Measurements from ENCODE around the gene STXBP5. TPM values are rescaled to one million over a fixed set of nuclear protein-coding genes. Genes with fewer than 3 reads are reported as not detected.

The STXBP5 gene
- total RNA-seq, 1 experiment from 2014 or later: 11.6 TPM

GRCh38 chr6:147248859-147249258 lies 44.6 kb downstream of the STXBP5 start:
- H2AK5ac ChIP-seq (ENCODE audit: insufficient read length, low read length): no peak overlapping the region
- H4K5ac ChIP-seq (ENCODE audit: insufficient read length, low read depth, low read length): no peak overlapping the region
- no peak overlapping the region for H4K8ac ChIP-seq (replicated peaks; ENCODE audit: insufficient read length, low read depth, low read length)
- no peaks in the 10 kb centered on the region for H3K27me3 ChIP-seq (ENCODE audit: insufficient read depth, low read length)
- DNase-seq: peak; percentile 38
- no peak overlapping the region for H3K9ac ChIP-seq (ENCODE audit: extremely low read depth, insufficient read length, low read length)
- no peak overlapping the region for H2BK5ac ChIP-seq (ENCODE audit: insufficient read length, low read length)
- H3K4me3 Mint-ChIP-seq: no peak overlapping the region
- no peak overlapping the region for H3K23ac ChIP-seq (ENCODE audit: insufficient read length, low read depth, low read length)
- TF ChIP-seq CTCF (conservative IDR thresholded peaks at IDR 0.05): peak; percentile 27; the same call in 1 of the 3 replicates
- H3K4ac ChIP-seq (ENCODE audit: low read depth, low read length): no peak overlapping the region
- H4K91ac ChIP-seq (ENCODE audit: insufficient read length, low read depth, low read length): no peak overlapping the region
- H3K56ac ChIP-seq (ENCODE audit: insufficient read length, low read depth, low read length): no peak overlapping the region
- H2AFZ ChIP-seq (ENCODE audit: low read length): no peak overlapping the region
- WGBS (ENCODE audit: extremely low coverage, insufficient read length, low lambda C conversion rate): no CpG with 5 or more reads among the region's 1 CpG
- no peaks in the 10 kb centered on the region; the same call in 1 of the 2 replicates for H3K4me1 ChIP-seq (ENCODE audit: insufficient read depth, low read length)
- no peak overlapping the region for H3T11ph ChIP-seq (ENCODE audit: low read length)
- H3K27ac ChIP-seq (ENCODE audit: insufficient read length, low read depth, low read length): no peak overlapping the region
- H2BK20ac ChIP-seq (ENCODE audit: low read depth, low read length, poor library complexity, severe bottlenecking): no peak overlapping the region
- no peak overlapping the region for H2BK120ac ChIP-seq (ENCODE audit: low read depth, low read length, poor library complexity, severe bottlenecking)
- H3K4me2 ChIP-seq (ENCODE audit: insufficient read depth, insufficient read length, low read length): no peak overlapping the region
- no peak overlapping the region for H3K18ac ChIP-seq (ENCODE audit: insufficient read length, low read depth, low read length)
- no peaks in the 10 kb centered on the region for H3K27me3 Mint-ChIP-seq (ENCODE audit: low read depth)
- H3K23me2 ChIP-seq (ENCODE audit: insufficient read length, low read depth, low read length, poor library complexity, severe bottlenecking): no peaks in the 10 kb centered on the region
- no peak overlapping the region for H2BK12ac ChIP-seq (ENCODE audit: insufficient read length, low read depth, low read length)
- H3K79me1 ChIP-seq (ENCODE audit: insufficient read depth, low read depth, low read length, poor library complexity, severe bottlenecking): no peaks in the 10 kb centered on the region
- H3K79me2 ChIP-seq (ENCODE audit: insufficient read depth, low read length): no peaks in the 10 kb centered on the region
- H3K36me3 Mint-ChIP-seq (ENCODE audit: insufficient read depth in 1 of 3, low read depth in 3 of 3): peaks cover 27 to 38% (median 38%) of the 10 kb centered on the region in 3 experiments
- peaks cover 25 to 27% of the 10 kb centered on the region in 2 experiments for H3K4me1 Mint-ChIP-seq
- no peaks in the 10 kb centered on the region for H4K20me1 ChIP-seq (ENCODE audit: control insufficient read depth, insufficient read depth, insufficient read length)
- no peak overlapping the region for H2BK15ac ChIP-seq (ENCODE audit: low read depth, low read length)
- no peak overlapping the region for H3K14ac ChIP-seq (ENCODE audit: insufficient read depth, low read length)
- H3K9me3 ChIP-seq (ENCODE audit: control insufficient read depth, low read depth, low read length): no peaks in the 10 kb centered on the region
- H3K27ac Mint-ChIP-seq: peak overlapping the region; percentile 50 to 69 (median 62); a peak in 5 of 7 replicates
- peaks cover 8 to 18% of the 10 kb centered on the region in 2 experiments; a peak in 4 of 5 replicates for H3K9me3 Mint-ChIP-seq

Data from H9 (cell line).